ENCODE data around the gene ZNF248.

Gene ZNF248

DNA sequence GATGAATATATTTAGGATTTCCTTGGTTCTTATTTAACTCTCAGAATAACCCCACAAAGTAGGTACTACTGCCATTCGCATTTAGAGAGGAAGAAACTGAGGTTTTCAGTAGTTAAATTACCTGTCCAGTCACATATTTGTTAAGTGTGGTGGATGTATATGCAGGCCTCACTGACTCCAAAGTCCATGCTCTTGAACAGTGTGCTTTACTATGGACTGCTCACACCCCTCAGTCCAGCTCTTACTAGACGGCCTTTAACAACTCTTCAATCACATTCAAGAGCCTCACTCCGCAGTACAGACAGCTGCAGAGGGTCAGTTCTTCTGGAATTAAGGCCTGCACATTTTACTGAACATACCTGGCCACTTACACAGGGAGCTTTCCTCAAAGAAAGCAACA lies 36.2 kb downstream of the ZNF248 start:
- no peak for DNase-seq

DNA sequence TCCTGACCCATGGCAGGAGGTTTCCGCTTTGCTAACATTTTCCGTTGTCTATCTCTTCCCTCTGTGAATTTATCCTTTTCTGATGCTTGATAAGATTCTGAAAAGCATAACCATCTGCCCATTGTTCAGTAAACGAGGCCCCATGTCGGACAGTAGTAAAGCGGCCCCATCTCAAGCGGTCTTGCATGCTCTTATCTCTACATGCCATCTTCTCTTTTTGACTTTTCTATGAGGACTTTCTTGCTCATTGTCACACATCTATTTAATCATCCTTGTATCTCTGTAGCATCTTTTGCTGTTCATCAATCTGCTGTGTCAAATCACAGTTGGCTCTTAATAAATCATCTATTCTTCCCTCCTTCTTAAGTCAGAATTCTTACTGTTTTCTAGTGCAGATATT lies 37.6 kb downstream of the ZNF248 start:
- DNase-seq = no peak

DNA sequence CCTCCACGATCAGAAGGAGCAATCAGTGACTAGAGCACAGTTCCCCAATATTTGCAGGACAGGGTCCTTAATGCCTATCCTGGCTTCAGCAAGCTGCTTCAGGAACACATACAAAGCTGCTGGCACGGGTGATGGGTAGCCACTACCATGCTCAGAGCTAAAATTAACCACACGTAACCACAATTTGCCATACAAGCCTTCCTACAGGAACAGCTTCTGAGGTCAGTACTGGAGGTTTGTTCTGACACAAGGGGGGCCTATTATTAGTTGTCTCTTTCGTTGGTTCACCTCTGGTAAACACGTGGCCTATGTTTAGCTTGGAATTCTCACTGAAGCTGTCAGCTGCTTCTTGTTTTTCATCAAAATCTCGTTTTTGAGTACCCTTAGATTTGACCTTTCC lies 41.1 kb downstream of the ZNF248 start:
- DNase-seq = no peak

DNA sequence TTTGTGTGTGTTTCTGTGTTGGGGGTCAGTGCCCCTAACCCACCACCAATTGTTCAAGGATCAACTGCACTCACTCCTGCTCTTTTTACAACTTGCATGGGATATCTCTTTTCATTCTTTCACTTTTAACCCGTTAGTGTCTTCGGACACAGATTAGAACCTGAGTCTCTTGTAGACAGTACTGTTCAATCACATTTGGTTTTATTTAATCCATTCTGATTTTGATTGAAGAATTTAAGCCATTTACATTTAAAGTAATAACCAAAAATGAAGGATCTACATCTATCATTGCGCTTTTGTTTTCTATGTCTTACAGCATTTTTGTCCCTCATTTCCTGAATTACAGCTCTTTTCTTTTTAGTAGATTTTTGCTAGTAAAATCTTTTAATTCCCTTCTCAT lies 43.6 kb downstream of the ZNF248 start:
- no peak for DNase-seq

DNA sequence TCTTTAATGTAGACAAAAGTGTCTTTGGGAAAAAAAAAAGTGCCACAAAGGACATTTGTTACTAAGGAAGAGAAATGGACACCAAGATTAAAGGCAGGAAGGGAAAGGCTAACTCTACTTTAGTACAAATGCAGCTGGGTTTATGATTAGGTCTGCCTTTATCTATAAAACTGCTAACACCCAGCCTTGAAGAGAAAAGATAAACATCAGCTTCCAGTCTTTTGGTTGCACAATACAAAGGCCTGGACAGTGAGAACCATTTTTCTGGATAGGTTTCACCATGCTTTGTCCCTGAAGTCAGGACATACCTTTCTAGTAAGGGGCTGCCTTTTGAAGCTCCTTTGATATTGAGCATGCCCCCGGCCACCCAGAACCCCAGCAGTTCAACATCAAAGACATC lies 45.1 kb downstream of the ZNF248 start:
- no peak for DNase-seq

DNA sequence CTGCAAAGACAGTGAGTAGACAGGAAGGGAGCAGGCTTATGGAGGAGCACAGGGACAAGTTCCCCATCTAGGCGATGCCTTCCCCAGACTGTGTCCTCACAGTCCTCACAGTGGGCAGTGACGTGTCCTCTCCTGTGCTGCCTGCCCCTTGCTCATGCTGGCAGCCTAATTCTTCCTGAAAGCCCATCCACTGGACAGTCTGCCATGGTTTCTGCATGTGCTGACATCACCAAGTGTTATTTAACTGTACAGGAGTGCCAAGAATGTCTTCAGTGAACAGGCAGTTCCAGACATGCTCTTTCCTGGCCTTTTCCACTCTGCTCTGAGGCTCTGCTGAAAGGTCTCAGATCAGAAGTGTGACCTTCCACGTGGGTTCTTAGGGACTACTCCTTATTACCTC lies 54.1 kb downstream of the ZNF248 start:
- no peak for DNase-seq

DNA sequence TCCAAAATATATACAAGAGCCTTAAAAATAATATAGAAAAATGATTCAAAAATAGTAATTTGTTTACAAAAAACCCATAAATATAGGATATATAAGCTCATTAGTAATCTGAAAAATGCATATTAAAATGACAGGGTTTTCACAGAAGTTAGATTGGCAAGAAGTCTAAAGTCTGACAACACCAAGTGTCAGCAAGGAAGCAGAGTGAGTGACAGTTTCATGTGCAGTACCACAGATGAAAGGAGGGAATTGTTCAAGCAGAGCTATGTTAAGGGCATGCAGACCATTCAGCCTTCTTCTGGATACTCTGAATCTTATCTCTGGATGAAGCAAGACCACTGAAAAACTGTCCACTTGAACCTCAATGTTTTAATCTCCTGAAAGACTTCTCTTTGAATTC lies 55.9 kb downstream of the ZNF248 start:
- no peak for DNase-seq

DNA sequence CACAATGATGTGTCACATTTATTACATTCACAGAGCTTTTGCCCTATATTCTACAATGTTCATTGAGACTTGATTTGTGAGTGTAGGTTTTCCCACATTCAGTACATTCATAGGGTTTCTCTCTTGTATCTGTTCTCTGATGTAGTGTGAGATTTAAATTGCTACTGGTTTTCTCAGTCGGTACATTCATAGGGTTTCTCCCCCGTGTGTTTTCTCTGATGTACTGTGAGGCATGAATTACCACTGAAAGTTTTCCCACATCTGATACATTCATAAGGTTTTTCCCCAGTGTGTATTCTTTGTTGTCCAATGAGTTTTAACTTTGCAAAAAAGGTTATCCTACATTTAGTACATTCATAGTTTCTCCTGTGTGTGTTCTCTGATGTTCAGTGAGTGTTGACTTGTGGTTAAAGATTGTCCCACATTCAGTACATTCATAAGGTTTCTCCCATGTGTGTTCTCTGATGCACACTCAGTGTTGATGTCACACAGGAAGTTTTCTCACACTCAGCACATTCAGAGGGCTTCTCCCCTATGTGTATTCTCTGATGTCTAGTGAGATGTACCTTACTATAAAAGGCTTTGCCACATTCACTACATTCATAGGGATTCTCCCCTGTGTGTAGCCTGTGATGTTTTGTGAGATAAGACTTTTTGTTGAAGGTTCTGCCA lies 63.0 kb downstream of the ZNF248 start:
- no peak for DNase-seq

DNA sequence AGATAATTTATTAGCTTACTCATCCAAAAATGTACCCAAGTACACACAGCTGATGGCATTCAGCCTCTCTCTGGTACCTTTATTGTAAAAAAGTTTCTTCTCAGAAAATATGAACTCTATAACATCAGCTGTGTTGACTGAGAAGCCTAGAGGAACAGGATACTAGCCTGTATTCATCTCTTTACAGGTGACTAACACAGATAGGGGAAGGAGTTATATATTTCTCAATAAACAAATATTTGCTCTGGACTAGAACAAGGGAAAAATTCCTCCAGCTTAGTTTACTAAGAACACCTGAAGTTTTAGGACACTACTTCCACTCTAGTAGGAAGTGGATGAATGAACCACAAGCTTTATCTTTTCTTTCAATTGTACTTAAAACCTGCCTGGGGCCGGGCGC lies 67.8 kb downstream of the ZNF248 start:
- DNase-seq = no peak

DNA sequence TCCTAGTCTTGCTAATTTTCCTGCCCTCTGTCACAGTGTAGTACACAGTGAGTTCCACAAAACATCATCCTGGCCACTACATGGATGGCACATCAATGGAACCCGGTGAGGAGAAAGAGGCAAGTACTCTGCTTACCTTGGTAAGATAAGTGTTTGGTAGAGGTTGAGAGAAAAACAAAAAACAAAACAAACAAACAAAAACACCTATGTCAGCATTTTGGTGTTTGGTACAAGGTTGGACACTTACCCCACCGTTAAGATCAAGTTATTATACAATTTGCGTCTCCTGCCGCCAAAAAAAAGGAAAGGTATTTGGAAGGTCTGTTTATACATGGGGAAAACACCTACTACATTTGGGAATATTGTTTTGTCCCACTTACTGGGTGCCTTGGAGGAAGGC lies 72.7 kb downstream of the ZNF248 start:
- no peak for DNase-seq

DNA sequence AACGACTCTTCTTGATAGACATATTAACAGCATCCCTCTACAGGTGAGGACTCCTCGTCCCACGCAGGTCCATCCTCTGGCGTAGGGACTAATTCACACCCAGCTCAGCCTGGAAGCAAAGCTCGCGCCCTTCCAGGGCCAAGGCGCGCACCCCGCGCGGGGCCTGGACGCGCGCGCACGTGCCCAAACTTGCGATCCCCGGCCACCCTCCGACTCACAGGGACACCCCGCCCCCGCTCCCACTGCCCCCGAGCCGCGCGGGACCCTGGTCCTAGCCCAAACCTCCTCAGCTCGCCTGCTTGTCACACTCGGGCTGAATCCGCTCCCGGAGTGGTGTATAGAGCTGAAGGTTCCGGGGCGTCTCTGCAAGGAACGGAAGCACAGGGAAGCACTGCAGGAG lies 76.9 kb downstream of the ZNF248 start:
- no peak for DNase-seq

DNA sequence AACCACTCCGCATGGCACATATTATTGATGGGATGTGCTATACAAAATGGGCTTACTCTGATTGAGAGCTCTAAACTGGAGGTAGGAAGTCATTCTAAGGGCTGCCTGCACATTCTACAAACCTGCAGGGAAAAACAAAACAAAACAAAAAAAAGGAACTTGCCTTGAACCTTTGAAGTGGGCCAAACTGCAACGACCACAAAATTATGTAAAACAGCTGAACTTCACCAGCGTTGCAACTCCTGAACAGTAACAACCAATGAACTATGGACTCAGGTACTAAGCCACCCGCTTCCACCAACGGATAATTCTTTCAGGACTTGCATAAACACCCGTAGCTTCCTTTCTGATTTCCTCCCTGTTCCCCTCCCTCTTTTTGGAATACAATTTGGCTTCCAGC lies 80.4 kb downstream of the ZNF248 start:
- no peak for DNase-seq

DNA sequence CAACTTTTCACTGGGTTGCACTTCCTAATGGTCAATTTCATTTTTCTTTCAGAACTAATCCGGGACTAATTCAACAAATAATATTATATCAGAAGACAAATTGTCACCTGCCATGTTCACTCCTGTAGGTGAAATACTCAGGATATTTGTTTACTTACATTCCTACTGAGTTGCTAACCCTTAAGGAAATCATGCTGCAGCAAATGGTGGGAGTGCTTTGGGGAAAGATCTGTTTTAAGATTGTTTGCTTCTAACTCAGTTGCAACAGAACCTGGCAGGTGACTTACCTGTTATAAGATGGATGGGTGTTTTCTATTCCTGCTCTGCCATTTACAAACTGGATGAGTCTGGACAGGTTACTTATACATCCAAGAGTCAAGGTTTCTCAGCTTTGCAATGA lies 81.8 kb downstream of the ZNF248 start:
- DNase-seq = no peak

DNA sequence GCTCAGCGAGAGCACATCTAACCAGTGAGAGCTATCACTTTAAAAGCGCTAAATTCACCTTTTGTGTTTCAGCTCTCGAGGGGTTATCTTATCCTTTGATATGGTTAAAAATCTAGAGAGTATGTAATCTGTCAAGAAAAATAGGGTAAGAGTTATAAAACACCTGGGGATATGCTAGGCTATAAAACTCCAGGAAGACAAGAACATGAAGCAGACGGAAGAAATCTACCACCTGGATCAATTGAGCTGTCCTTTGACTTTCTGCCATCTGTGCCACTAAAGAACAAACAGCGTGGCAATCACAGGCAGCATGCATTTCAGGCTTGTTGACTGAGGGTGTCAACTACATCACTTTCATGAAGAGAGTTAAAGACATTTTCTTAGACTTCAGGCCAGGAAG lies 83.1 kb downstream of the ZNF248 start:
- DNase-seq = no peak

DNA sequence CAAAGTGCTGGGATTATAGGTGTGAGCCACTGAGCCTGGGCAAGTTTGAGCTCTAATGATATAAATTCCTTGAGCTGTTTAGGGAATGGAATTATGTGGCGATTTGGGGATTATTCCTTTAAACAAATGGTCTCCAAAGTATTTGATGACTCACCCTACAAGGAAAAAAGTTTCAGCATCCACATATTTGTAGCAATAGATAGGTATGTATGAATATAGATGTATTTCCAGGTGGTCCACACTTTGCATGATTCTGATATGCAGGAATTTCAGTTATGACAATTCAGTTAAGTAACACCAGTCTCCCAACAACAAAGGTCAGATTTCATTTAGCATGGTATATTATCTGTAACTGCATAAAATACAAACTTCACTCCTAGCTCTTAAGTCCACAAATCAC lies 92.2 kb downstream of the ZNF248 start:
- DNase-seq = no peak

DNA sequence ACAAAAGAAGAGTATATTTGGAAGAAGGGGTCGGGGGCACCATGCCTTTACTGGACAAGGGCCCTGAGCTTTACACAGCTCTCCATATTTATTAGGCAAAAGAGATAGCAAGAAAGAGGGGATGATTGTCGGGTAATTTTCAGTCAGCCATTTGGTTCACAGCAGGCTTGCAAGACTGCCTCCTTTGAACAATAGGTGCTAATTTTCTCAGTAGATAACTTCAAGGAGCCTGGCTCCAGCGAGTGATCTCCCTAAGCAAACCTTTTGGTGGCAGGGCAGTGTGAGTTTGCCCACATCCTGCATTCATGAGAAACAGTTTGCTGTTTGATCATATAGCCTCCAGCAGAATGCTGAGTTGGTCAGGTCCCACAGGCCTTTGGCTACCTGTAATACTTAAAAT lies 94.3 kb downstream of the ZNF248 start:
- no peak for DNase-seq

DNA sequence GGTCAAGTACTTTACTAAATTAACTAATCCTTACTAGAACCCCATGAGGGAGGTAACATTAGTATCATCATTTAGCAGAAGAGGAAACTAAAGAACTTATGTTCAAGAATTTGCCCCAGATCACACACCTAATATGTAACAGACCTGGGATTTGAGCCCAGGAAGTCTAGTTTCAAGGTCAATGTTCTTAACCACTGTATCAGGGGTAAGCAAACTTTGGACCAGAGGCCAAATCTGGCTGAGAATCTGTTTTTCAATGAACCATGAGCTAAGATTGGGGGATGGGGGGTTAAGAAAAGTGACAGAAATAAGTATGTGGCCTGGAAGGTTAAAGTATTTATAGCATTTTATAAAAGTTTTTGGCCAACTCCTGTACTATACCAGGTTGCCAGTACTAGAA lies 95.1 kb downstream of the ZNF248 start:
- no peak for DNase-seq

DNA sequence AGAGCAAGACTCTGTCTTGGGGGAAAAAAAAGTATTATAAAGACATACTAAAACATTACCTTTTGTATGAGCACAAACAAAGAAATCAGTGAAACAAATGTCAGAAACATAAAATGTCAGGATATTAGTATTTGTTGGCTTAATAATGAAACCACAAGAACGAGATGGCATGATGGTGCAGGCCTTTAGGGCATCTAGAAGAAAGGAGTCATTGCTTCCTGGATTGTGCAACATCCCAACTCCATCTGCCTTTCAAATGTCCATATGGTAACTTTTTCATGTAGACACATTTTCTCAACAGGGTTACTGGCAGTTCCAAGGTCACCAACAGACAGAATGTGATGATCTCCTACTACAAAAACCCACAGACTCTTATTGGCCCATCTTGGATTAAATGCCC lies 96.6 kb downstream of the ZNF248 start:
- peak; percentile 24 for DNase-seq

DNA sequence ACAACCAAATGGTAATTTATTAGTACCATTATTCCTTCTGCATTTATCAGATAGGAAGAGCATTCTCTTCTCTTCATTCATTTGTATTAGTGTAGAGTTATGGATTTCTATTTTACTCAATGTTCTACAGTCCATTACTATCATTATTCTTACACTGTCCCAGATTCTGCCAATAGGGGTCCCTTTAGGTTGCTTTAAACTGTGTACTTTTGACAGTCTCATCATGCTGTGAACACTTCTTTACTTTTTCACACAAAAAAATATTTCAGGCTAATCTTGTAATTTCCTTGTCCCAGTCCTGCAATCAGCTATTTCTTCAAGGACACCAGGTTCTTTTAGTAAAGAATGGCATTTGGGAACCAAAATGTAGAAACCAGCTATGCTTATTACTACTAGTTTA lies 99.3 kb downstream of the ZNF248 start:
- DNase-seq = no peak

DNA sequence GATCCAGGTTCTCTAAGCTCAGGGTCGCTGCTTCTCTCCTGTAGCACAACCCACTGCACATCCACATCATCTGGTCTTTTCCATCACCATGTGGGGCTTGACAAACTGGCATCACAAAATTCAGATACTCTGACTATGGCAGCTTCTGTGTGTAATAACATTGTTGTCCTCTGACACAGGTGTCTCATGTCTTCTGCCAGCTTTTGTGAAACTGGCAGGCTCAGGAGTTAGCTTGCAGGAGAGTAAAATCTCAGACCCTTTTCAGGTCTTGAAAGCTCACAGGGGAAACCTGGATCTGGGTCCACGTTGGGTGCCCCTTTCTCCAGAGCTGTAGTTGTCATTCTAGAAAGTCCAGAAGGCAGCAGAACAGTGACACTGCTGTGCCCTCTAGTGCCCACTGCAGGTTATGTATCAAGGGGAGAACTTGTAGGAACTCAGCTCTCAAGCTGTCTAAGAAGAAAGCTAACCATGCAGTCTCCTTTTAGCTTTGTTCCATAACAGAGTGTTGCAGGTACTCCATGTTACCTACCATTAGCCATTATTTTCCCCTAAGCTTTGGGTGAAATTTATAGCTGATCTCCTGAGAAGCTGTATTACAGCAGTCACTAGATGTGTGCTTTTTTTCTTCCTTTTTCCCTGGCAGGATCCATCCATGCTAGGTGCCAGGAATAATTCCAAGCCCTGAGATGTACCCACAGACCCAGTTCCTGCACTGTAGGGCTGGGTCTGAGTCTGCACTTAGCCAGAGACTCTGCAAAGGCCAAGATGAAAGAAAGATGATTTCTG lies 102.7 kb downstream of the ZNF248 start:
- no peak for DNase-seq

DNA sequence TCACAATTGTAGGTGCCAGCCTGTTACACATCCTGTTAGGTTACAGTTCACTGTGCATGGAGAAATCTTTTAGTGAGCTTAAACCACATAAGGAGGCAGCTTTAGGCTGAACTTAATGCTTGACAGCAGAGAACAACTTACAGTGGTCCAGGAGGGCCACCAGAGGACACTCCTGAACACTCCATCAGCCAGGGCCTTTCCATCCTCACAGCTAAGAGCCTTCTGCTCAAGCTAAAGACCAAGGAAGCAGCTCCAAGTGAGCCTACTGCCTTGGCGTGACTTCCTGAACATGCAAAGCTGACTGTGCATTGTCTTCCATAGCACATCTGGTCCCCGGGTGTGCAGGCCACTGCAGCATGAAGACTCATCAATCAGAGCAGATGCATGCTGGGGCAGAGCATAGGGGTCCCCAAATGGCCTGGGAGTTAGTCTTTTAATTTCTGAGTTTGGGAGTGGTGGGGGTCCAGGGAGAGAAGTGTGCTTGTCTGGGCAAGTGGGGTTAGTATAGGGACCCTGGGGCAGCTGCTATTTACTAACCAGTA lies 105.0 kb downstream of the ZNF248 start:
- DNase-seq = no peak

DNA sequence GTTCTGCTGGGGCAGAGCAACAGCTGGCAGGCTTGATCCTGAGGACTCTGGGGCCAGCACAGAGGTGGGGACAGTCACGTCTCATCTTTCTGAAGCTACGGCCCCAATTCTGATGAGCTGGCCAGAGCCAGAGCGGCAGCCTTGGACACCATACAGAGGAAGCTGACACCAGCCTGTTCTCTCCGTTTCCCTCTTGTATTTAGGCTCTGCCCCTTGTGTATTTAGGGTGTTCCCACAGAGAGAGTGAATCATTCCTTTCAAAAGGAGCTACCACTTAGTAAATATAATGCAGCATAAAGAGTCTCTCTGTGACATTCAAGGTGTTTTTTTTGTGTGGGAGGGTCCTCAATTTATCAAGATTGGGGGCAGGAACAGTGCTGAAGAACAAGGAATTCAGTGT lies 109.2 kb downstream of the ZNF248 start:
- no peak for DNase-seq

DNA sequence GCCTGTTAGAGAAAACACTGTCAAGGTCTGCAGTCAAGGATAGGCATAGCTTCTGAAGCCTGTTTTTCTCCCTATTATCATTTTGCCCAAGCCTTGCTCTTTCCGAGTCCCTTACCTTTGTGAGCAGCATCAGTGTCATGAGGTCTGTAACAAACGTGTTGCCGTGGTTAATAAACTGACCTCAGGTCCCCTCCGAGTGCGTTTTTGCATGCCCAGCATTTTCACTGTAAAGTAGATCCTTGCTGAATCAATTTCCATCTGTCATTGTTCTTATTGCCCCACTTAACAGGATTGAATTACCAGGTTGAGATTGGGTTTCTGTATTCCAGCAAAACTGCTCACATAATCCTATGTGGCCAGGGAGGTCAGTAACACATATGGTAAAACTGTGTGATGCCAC lies 110.3 kb downstream of the ZNF248 start:
- no peak for DNase-seq

DNA sequence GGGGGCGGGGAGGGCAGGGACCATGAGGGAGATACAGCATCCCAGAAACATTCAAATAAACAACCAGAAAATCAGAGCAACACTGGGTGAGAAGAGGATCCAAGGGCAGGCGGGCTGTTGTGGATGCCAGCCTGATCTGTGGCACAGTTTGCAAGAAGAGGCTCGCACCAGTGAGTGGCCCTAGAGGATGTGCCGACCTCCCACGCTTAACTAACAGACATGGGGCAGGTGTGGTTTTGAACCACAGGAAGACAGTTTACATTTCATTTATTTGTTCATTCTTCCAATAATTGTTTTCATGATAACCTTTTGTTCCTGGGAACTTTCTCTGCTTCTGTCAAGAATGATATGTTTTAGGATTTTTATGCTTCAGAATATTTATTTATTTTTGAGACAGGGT lies 115.6 kb downstream of the ZNF248 start:
- DNase-seq = no peak

DNA sequence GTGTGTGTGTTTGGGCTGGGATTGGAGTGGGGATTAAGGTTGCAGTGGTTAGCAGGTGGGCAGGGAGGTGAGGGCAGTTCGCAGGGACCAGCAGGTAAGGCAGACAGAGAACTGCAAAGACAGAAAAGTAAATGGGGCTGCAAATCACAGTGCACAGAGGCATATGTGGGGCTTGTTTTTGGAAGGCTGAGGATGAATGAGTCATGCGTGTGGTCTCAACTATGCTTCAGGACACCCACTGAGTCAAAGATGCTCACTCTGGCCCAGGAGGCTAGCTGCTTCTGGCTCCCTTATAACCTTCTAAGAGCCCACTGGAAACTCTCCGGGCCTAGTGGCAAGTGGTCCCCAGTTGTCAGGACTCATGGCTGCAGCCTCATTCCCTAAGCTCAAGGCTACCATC lies 118.2 kb downstream of the ZNF248 start:
- no peak for DNase-seq

Data from T1000 (cell line).